T-helper 1 cell (primary cell): Measurements from ENCODE around the gene CD163.
"Not testable (repeated sequence)": the region's sequence is repeated elsewhere in the genome, so short reads cannot be mapped to it uniquely, and the experiment has no call there.

Source experiments
- DNase-seq, 5 donors: peaks; one replicate each; pipeline ENCODE4 v3.0.0-alpha.2; 2012 to 2020

The CD163 gene

GRCh38 chr12:7448099-7448498, 55.5 kb downstream of the CD163 start:
- DNase-seq = no peak

GRCh38 chr12:7444537-7444936, 59.0 kb downstream of the CD163 start:
- DNase-seq = no peak

GRCh38 chr12:7444076-7444475, 59.5 kb downstream of the CD163 start, which contains the start of gene CD163L1:
Gene CD163L1 (minus strand): TSS chr12:7444153. CDS start chr12:7444127, 26 bp downstream.
- no peak for DNase-seq

- no peak for DNase-seq
Observed at GRCh38 chr12:7441216-7441615, 62.4 kb downstream of the CD163 start.

GRCh38 chr12:7439579-7440505, 63.7 kb downstream of the CD163 start:
- DNase-seq = peak in 2 of 5 donors; percentile 10 to 20

- DNase-seq = not testable (repeated sequence)
Observed at GRCh38 chr12:7438291-7438995, 65.1 kb downstream of the CD163 start.

GRCh38 chr12:7437494-7437893, 66.1 kb downstream of the CD163 start:
- DNase-seq = not testable (repeated sequence)

- no peak for DNase-seq
Observed at GRCh38 chr12:7434670-7435069, 68.9 kb downstream of the CD163 start.

- DNase-seq = no peak
Observed at GRCh38 chr12:7433276-7433822, 70.2 kb downstream of the CD163 start.

GRCh38 chr12:7431993-7432685, 71.4 kb downstream of the CD163 start:
- DNase-seq = no peak
